RWPE1 (cell line): ENCODE results near the gene TPX2.

ENCODE experiments used
- CTCF ChIA-PET: fragments of 350-600 bp; sonication (Branson Sonifier 250); formaldehyde crosslinking; extraction: SDS; loops from one replicate; lab custom pipeline; 2021; lab: Yijun Ruan, JAX
- POLR2A ChIA-PET: fragments of 400-600 bp; formaldehyde crosslinking; extraction: SDS; loops from one replicate; lab custom pipeline; 2020; ENCODE audit warnings: antibody characterized with exemption; ENCODE audit not compliant: low non-redundant PET; lab: Yijun Ruan, JAX
- DNase-seq: peaks from one replicate; pipeline ENCODE4 v3.0.0; 2012; ENCODE audit warnings: low spot score
- H3K27ac ChIP-seq: fragments of 450-650 bp; 2 replicates; pipeline ENCODE4 v1.5.1; 2017
- CTCF ChIP-seq: fragments of 450-650 bp; conservative IDR thresholded peaks from 2 replicates; pipeline ENCODE4 v1.5.1; 2017; ENCODE audit warnings: low read depth, mild to moderate bottlenecking

TPX2 gene

GRCh38 chr20:31781945-31782344 lies 42.9 kb downstream of the TPX2 start:
- no peak overlapping the region for H3K27ac ChIP-seq
- DNase-seq = no peak
- no peak for TF ChIP-seq CTCF
- ChIA-PET POLR2A (no interaction called here), CTCF (no interaction called here)

- no peak overlapping the region for H3K27ac ChIP-seq
- ChIA-PET CTCF (no interaction called here), POLR2A (no interaction called here)
- DNase-seq = no peak
- TF ChIP-seq CTCF = no peak
Measured at GRCh38 chr20:31784354-31785044, 45.4 kb downstream of the TPX2 start.

- no peak for TF ChIP-seq CTCF
- CTCF ChIA-PET = no interaction called here
- POLR2A ChIA-PET = interaction anchor here (0.6 kb wide), 1 partner anchor 1182 kb away, joined by 3 read pairs; no protein-coding TSS in a partner anchor
Measured at GRCh38 chr20:31785089-31785488, 46.0 kb downstream of the TPX2 start.

GRCh38 chr20:31788578-31788977 lies 49.5 kb downstream of the TPX2 start:
- POLR2A ChIA-PET = no interaction called here
- H3K27ac ChIP-seq = no peak overlapping the region
- no peak for TF ChIP-seq CTCF
- no peak for DNase-seq
- CTCF ChIA-PET = interaction anchor here (0.6 to 0.7 kb wide), 3 partner anchors 9 to 444 kb away, joined by 3 to 4 read pairs (median 3); no protein-coding TSS in a partner anchor

More at GRCh38 chr20:31785089-31785488, 46.0 kb downstream of the TPX2 start:
- DNase-seq = no peak
- no peak overlapping the region for H3K27ac ChIP-seq

GRCh38 chr20:31790401-31790800 lies 51.3 kb downstream of the TPX2 start:
- TF ChIP-seq CTCF = no peak
- CTCF ChIA-PET = no interaction called here

GRCh38 chr20:31797364-31797763 lies 58.3 kb downstream of the TPX2 start:
- DNase-seq = no peak
- no peak for TF ChIP-seq CTCF
- H3K27ac ChIP-seq = no peak overlapping the region
- POLR2A ChIA-PET = no interaction called here
- CTCF ChIA-PET = interaction anchor here (0.6 to 1.7 kb wide), 4 partner anchors 9 to 234 kb away, joined by 3 to 5 read pairs (median 4); no protein-coding TSS in a partner anchor

More at GRCh38 chr20:31790401-31790800, 51.3 kb downstream of the TPX2 start:
- POLR2A ChIA-PET = no interaction called here
- DNase-seq = no peak
- H3K27ac ChIP-seq = no peak overlapping the region
